ENCODE results near the gene ARRDC3. TPM values are rescaled to one million over a fixed set of nuclear protein-coding genes. Genes with fewer than 3 reads are reported as not detected.

The ARRDC3 gene
- total RNA-seq, 1 experiment from 2014 or later: 2.8 TPM

GRCh38 chr5:91319667-91320066 lies 63.5 kb downstream of the ARRDC3 start:
- H4K8ac ChIP-seq (replicated peaks; ENCODE audit: insufficient read length, low read depth, low read length): no peak overlapping the region
- Mint-ChIP-seq H3K4me1 (peaks cover 11 to 25% of the 10 kb centered on the region in 2 experiments), H3K4me3 (no peak overlapping the region), H3K36me3 (ENCODE audit: insufficient read depth in 1 of 3, low read depth in 3 of 3) (no peaks in the 10 kb centered on the region), H3K9me3 (no peaks in the 10 kb centered on the region), H3K27ac (no peak overlapping the region), H3K27me3 (ENCODE audit: low read depth) (no peaks in the 10 kb centered on the region)
- H2AFZ ChIP-seq (ENCODE audit: low read length): no peak overlapping the region
- no peaks in the 10 kb centered on the region for H3K9me3 ChIP-seq (ENCODE audit: control insufficient read depth, low read depth, low read length)
- no peaks in the 10 kb centered on the region for H3K27me3 ChIP-seq (ENCODE audit: insufficient read depth, low read length)
- H2AK5ac ChIP-seq (ENCODE audit: insufficient read length, low read length): no peak overlapping the region
- H3K4me2 ChIP-seq (ENCODE audit: insufficient read depth, insufficient read length, low read length): no peak overlapping the region
- no peaks in the 10 kb centered on the region for H4K20me1 ChIP-seq (ENCODE audit: control insufficient read depth, insufficient read depth, insufficient read length)
- no peak overlapping the region for H4K91ac ChIP-seq (ENCODE audit: insufficient read length, low read depth, low read length)
- H3K4me1 ChIP-seq (ENCODE audit: insufficient read depth, low read length): peaks cover 2% of the 10 kb centered on the region; the same call in 1 of the 2 replicates
- H3K79me2 ChIP-seq (ENCODE audit: insufficient read depth, low read length): no peaks in the 10 kb centered on the region
- H3K4ac ChIP-seq (ENCODE audit: low read depth, low read length): no peak overlapping the region
- no peak overlapping the region for H2BK15ac ChIP-seq (ENCODE audit: low read depth, low read length)
- no peak overlapping the region for H3K56ac ChIP-seq (ENCODE audit: insufficient read length, low read depth, low read length)
- no peak for TF ChIP-seq CTCF (conservative IDR thresholded peaks at IDR 0.05)
- no peak overlapping the region for H3K18ac ChIP-seq (ENCODE audit: insufficient read length, low read depth, low read length)
- no peak overlapping the region for H3K23ac ChIP-seq (ENCODE audit: insufficient read length, low read depth, low read length)
- no peak overlapping the region for H3K14ac ChIP-seq (ENCODE audit: insufficient read depth, low read length)
- H3K79me1 ChIP-seq (ENCODE audit: insufficient read depth, low read depth, low read length, poor library complexity, severe bottlenecking): no peaks in the 10 kb centered on the region
- no peak overlapping the region for H4K5ac ChIP-seq (ENCODE audit: insufficient read length, low read depth, low read length)
- H2BK120ac ChIP-seq (ENCODE audit: low read depth, low read length, poor library complexity, severe bottlenecking): no peak overlapping the region
- no peaks in the 10 kb centered on the region for H3K23me2 ChIP-seq (ENCODE audit: insufficient read length, low read depth, low read length, poor library complexity, severe bottlenecking)
- no peak overlapping the region for H2BK5ac ChIP-seq (ENCODE audit: insufficient read length, low read length)
- no peak overlapping the region for H2BK12ac ChIP-seq (ENCODE audit: insufficient read length, low read depth, low read length)
- H3K27ac ChIP-seq (ENCODE audit: insufficient read length, low read depth, low read length): no peak overlapping the region
- whole genome bisulfite sequencing (ENCODE audit: extremely low coverage, insufficient read length, low lambda C conversion rate): no CpG with 5 or more reads among the region's 2 CpGs
- no peak for DNase-seq
- H3K9ac ChIP-seq (ENCODE audit: extremely low read depth, insufficient read length, low read length): no peak overlapping the region
- no peak overlapping the region for H3T11ph ChIP-seq (ENCODE audit: low read length)
- no peak overlapping the region for H2BK20ac ChIP-seq (ENCODE audit: low read depth, low read length, poor library complexity, severe bottlenecking)

All from H9 (cell line).